NCI-H2107 treated with DMSO at 0.1 percent for 48 hours (cell line): Measurements from ENCODE around the gene USH2A.
"Not testable (repeated sequence)": the region's sequence is repeated elsewhere in the genome, so short reads cannot be mapped to it uniquely, and the experiment has no call there.

Experiments
- DNase-seq: peaks from one replicate; lab custom pipeline; 2025; ENCODE audit not compliant: unreplicated experiment; lab: John Stamatoyannopoulos, UW

USH2A gene

GRCh38 chr1:216145451-216146018 lies 277.7 kb downstream of the USH2A start:
- DNase-seq = not testable (repeated sequence)

- DNase-seq = no peak
Measured at GRCh38 chr1:216144661-216145450, 278.4 kb downstream of the USH2A start.

GRCh38 chr1:216142921-216143320 lies 280.3 kb downstream of the USH2A start:
- no peak for DNase-seq

- DNase-seq = peak; percentile 98
Measured at GRCh38 chr1:216140730-216141524, 282.3 kb downstream of the USH2A start.

- no peak for DNase-seq
Measured at GRCh38 chr1:216124192-216124781, 299.0 kb downstream of the USH2A start.

- DNase-seq = no peak
Measured at GRCh38 chr1:216123446-216124191, 299.6 kb downstream of the USH2A start.

- DNase-seq = peak; percentile 53
Measured at GRCh38 chr1:216119600-216119999, 303.6 kb downstream of the USH2A start.

- no peak for DNase-seq
Measured at GRCh38 chr1:216114180-216114579, 309.1 kb downstream of the USH2A start.

- DNase-seq = no peak
Measured at GRCh38 chr1:216113181-216113580, 310.1 kb downstream of the USH2A start.

GRCh38 chr1:216111842-216112241 lies 311.4 kb downstream of the USH2A start:
- DNase-seq = no peak

- no peak for DNase-seq
Measured at GRCh38 chr1:216095400-216095799, 327.8 kb downstream of the USH2A start.

- no peak for DNase-seq
Measured at GRCh38 chr1:216090556-216090955, 332.7 kb downstream of the USH2A start.

GRCh38 chr1:216086678-216087077 lies 336.6 kb downstream of the USH2A start:
- no peak for DNase-seq

- DNase-seq = peak; percentile 57
Measured at GRCh38 chr1:216081445-216081844, 341.8 kb downstream of the USH2A start.

GRCh38 chr1:216076751-216077150 lies 346.5 kb downstream of the USH2A start:
- DNase-seq = no peak

GRCh38 chr1:216075339-216075738 lies 347.9 kb downstream of the USH2A start:
- DNase-seq = no peak

GRCh38 chr1:216073793-216074595 lies 349.3 kb downstream of the USH2A start:
- DNase-seq = no peak

GRCh38 chr1:216071262-216071661 lies 352.0 kb downstream of the USH2A start:
- peak; percentile 18 for DNase-seq

- DNase-seq = no peak
Measured at GRCh38 chr1:216064643-216065042, 358.6 kb downstream of the USH2A start.

- DNase-seq = no peak
Measured at GRCh38 chr1:216057947-216058346, 365.3 kb downstream of the USH2A start.
